Caco-2 (cell line): Measurements from ENCODE around the gene CBFA2T2. TPM values are rescaled to one million over a fixed set of nuclear protein-coding genes. Genes with fewer than 3 reads are reported as not detected.
A peak's percentile ranks its signal among the peaks of the same experiment; 100 is the strongest.

Experiments used
- BruUV-seq: library from RNA; stranded (reverse); fragments of 400-500 nt; replicated peaks from 2 replicates; lab custom pipeline; 2021; lab: Mats Ljungman, UMichigan
- CTCF ChIA-PET: fragments of 300-600 bp; sonication (Branson Sonifier 250); formaldehyde crosslinking; loops from one replicate; lab custom pipeline; 2022; ENCODE audit warnings: antibody characterized with exemption; lab: Charles Lee
- POLR2A ChIA-PET: fragments of 300-600 bp; sonication (Branson Sonifier 250); formaldehyde crosslinking; loops from one replicate; lab custom pipeline; 2022; ENCODE audit warnings: antibody characterized with exemption; lab: Charles Lee
- DNase-seq, 2 experiments: peaks; one replicate each; pipeline versions ENCODE4 v3.0.0 to v3.0.0-alpha.2; 2020 to 2022
- H3K27me3 ChIP-seq: replicated peaks from 2 replicates; pipeline ENCODE4 v1.6.0; 2011; ENCODE audit warnings: low read length; ENCODE audit not compliant: control insufficient read depth, insufficient read depth
- H3K36me3 ChIP-seq: 2 replicates; pipeline ENCODE4 v1.5.1; 2011; ENCODE audit warnings: low read length; ENCODE audit not compliant: control insufficient read depth, insufficient read depth
- H3K4me1 ChIP-seq: fragments of 250-450 bp; sonication (Bioruptor Pico); 2 replicates; pipeline ENCODE4 v1.5.1; 2020; ENCODE audit warnings: mild to moderate bottlenecking
- H3K4me3 ChIP-seq: 2 replicates; pipeline ENCODE4 v1.5.1; 2011; ENCODE audit warnings: low read depth, mild to moderate bottlenecking, control low read depth, low read length
- H3K9me3 ChIP-seq: fragments of 250-450 bp; sonication (Bioruptor Pico); 2 replicates; pipeline ENCODE4 v1.5.1; 2020; ENCODE audit warnings: mild to moderate bottlenecking, moderate library complexity
- H3K27ac Mint-ChIP-seq: one replicate; pipeline ENCODE4 v1.8.0; 2022; ENCODE audit warnings: mixed read lengths; ENCODE audit not compliant: unreplicated experiment
- H3K27me3 Mint-ChIP-seq: one replicate; pipeline ENCODE4 v1.8.0; 2022; ENCODE audit warnings: mixed read lengths; ENCODE audit not compliant: insufficient read depth, unreplicated experiment
- H3K36me3 Mint-ChIP-seq: one replicate; pipeline ENCODE4 v1.8.0; 2022; ENCODE audit warnings: mild to moderate bottlenecking, mixed read lengths; ENCODE audit not compliant: insufficient read depth, unreplicated experiment
- H3K4me1 Mint-ChIP-seq: one replicate; pipeline ENCODE4 v1.8.0; 2022; ENCODE audit warnings: low read depth, mixed read lengths; ENCODE audit not compliant: unreplicated experiment
- H3K4me3 Mint-ChIP-seq: one replicate; pipeline ENCODE4 v1.8.0; 2022; ENCODE audit warnings: mild to moderate bottlenecking, moderate library complexity, mixed read lengths; ENCODE audit not compliant: unreplicated experiment
- H3K9me3 Mint-ChIP-seq: one replicate; pipeline ENCODE4 v1.8.0; 2022; ENCODE audit warnings: mixed read lengths; ENCODE audit not compliant: unreplicated experiment
- intact Hi-C: fragments of 100-400 bp; cut with micrococcal nuclease; formaldehyde crosslinking; loops from one replicate; pipeline ENCODE4 v1.10.0; 2022; ENCODE audit not compliant: unreplicated experiment
- total RNA-seq: library from RNA; stranded (reverse); gene quantifications from 2 replicates; pipeline ENCODE4 v1.2.3, GENCODE V29; 2022
- TF ChIP-seq, protein P1 (sequence below), 2 experiments: fragments of 200-600 bp in 1 of 2; IDR thresholded peaks; 1 replicate in 1 of 2; 2 replicates in 1 of 2; pipeline versions ENCODE4 v1.5.1 to v1.8.0; 2011 to 2022; ENCODE audit warnings: antibody characterized with exemption in 1 of 2, control low read depth in 1 of 2, inconsistent platforms in 1 of 2, low read depth in 1 of 2, low read length in 1 of 2, mild to moderate bottlenecking in 1 of 2, moderate library complexity in 1 of 2; ENCODE audit not compliant: insufficient read depth in 1 of 2, severe bottlenecking in 1 of 2, unreplicated experiment in 1 of 2

The CBFA2T2 gene
- total RNA-seq, 1 experiment from 2014 or later, result 30.6 TPM

DNA sequence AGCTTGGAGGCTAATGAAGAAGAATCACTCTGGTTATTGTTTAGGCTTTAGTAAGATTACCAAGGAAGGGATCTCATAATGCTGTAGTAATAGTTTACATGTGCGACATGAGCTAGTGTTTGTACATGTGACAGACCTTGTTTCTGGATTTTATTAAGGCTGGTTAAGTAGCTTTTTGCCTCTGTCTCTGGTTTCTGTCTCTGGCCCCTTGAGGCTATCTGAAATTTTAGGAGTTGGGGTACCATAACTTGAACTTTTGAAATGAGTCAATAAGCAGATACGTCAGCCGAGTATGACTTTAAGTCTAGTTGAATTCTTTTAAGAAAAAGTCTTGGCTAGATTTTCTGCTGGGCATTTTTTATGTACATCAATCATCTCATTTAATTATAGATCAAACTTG is 9.5 kb downstream of the CBFA2T2 start:
- ChIA-PET CTCF (no interaction called here), POLR2A (interaction anchor here (0.6 kb wide), 1 partner anchor 39 kb away, joined by 3 read pairs; no protein-coding TSS in a partner anchor)
- Mint-ChIP-seq H3K4me1 (no peaks in the 10 kb centered on the region), H3K36me3 (peaks cover 11% of the 10 kb centered on the region), H3K27ac (no peak overlapping the region), H3K4me3 (no peak overlapping the region), H3K9me3 (no peaks in the 10 kb centered on the region), H3K27me3 (no peaks in the 10 kb centered on the region)
- Histone ChIP-seq H3K36me3 (no peaks in the 10 kb centered on the region; the same call in 1 of the 2 replicates), H3K4me1 (no peaks in the 10 kb centered on the region), H3K9me3 (no peaks in the 10 kb centered on the region), H3K4me3 (no peak overlapping the region), H3K27me3 (no peaks in the 10 kb centered on the region)
- intact Hi-C loops, result no loop called here
- DNase-seq, result no peak
- TF ChIP-seq, protein P1, sequence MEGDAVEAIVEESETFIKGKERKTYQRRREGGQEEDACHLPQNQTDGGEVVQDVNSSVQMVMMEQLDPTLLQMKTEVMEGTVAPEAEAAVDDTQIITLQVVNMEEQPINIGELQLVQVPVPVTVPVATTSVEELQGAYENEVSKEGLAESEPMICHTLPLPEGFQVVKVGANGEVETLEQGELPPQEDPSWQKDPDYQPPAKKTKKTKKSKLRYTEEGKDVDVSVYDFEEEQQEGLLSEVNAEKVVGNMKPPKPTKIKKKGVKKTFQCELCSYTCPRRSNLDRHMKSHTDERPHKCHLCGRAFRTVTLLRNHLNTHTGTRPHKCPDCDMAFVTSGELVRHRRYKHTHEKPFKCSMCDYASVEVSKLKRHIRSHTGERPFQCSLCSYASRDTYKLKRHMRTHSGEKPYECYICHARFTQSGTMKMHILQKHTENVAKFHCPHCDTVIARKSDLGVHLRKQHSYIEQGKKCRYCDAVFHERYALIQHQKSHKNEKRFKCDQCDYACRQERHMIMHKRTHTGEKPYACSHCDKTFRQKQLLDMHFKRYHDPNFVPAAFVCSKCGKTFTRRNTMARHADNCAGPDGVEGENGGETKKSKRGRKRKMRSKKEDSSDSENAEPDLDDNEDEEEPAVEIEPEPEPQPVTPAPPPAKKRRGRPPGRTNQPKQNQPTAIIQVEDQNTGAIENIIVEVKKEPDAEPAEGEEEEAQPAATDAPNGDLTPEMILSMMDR (IDR thresholded peaks at IDR 0.05; ENCODE audit: insufficient read depth in 1 of 2, low read depth in 1 of 2, low read length in 1 of 2, severe bottlenecking in 1 of 2, unreplicated experiment in 1 of 2), result no peak
- no TSS peak for BruUV-seq

DNA sequence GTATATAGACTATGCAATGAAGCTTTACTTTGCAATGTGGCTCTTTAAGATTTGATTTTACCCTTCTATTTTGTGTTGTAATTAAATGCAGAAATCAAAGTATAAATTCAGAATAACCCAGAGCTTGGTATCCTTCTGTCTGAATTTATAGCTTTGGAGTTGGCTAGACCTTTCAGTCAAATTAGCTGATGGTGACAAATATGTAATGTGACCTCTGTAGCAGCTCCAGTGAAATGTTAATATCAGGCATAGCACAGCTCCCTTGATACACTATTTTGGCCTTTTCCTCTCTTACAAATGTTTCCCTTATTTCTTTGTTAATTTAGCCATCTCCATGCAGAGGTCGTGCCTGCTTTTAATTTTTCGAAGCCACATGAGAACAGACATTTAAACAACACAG is 11.1 kb downstream of the CBFA2T2 start:
- Mint-ChIP-seq H3K27me3 (no peaks in the 10 kb centered on the region), H3K4me1 (no peaks in the 10 kb centered on the region), H3K27ac (no peak overlapping the region), H3K36me3 (no peaks in the 10 kb centered on the region), H3K9me3 (no peaks in the 10 kb centered on the region), H3K4me3 (no peak overlapping the region)
- Histone ChIP-seq H3K4me1 (no peaks in the 10 kb centered on the region), H3K4me3 (no peak overlapping the region), H3K36me3 (no peaks in the 10 kb centered on the region; the same call in 1 of the 2 replicates), H3K27me3 (no peaks in the 10 kb centered on the region), H3K9me3 (no peaks in the 10 kb centered on the region)
- TF ChIP-seq, protein P1 (IDR thresholded peaks at IDR 0.05; ENCODE audit: insufficient read depth in 1 of 2, low read depth in 1 of 2, low read length in 1 of 2, severe bottlenecking in 1 of 2, unreplicated experiment in 1 of 2), result no peak
- ChIA-PET POLR2A (interaction anchor here (1.9 kb wide), 1 partner anchor 11 kb away, joined by 18 read pairs; the partner anchor contains the start of gene CBFA2T2), CTCF (interaction anchor here (0.8 to 0.9 kb wide), 2 partner anchors 10 to 44 kb away, joined by 3 to 4 read pairs; no protein-coding TSS in a partner anchor)
- no TSS peak for BruUV-seq
- no peak for DNase-seq
- intact Hi-C loops, result no loop called here

DNA sequence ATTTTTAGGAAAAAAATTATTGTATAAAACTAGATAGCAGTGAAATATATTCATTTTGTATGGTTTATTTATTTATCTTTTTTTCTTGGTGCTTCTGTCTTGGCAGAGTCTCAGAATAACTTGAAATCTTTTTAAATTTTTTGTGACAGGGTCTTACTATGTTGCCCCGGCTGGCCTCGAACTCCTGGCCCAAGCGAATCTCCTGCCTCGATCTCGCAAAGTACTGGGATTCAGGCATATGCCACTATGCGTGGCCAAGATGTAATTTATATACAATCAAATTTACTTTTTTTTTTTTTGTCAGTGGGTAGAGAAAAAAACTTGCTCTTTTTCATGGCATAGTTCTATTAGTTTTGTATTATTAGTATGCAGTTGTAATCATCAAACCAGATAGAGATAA is 13.7 kb downstream of the CBFA2T2 start:
- Histone ChIP-seq H3K36me3 (no peaks in the 10 kb centered on the region; the same call in 1 of the 2 replicates), H3K9me3 (no peaks in the 10 kb centered on the region), H3K4me3 (no peak overlapping the region), H3K27me3 (no peaks in the 10 kb centered on the region), H3K4me1 (no peaks in the 10 kb centered on the region)
- intact Hi-C loops, result no loop called here
- Mint-ChIP-seq H3K27me3 (no peaks in the 10 kb centered on the region), H3K9me3 (peaks cover 10% of the 10 kb centered on the region), H3K36me3 (no peaks in the 10 kb centered on the region), H3K4me1 (no peaks in the 10 kb centered on the region), H3K4me3 (no peak overlapping the region), H3K27ac (no peak overlapping the region)
- peak in 1 of 2 experiments; percentile 20 for DNase-seq
- ChIA-PET CTCF (interaction anchor here (1.1 kb wide), 1 partner anchor 13 kb away, joined by 3 read pairs; the partner anchor contains the start of gene CBFA2T2), POLR2A (interaction anchor here (1.1 kb wide), 1 partner anchor 14 kb away, joined by 8 read pairs; the partner anchor contains the start of gene CBFA2T2)
- TF ChIP-seq, protein P1 (IDR thresholded peaks at IDR 0.05; ENCODE audit: insufficient read depth in 1 of 2, low read depth in 1 of 2, low read length in 1 of 2, severe bottlenecking in 1 of 2, unreplicated experiment in 1 of 2), result no peak
- no TSS peak for BruUV-seq
